H1 (cell line): ENCODE measurements around the gene FIG4. TPM values are rescaled to one million over a fixed set of nuclear protein-coding genes. Genes with fewer than 3 reads are reported as not detected.

Experiments
- KDM4A ChIP-seq: IDR thresholded peaks from one replicate; pipeline ENCODE4 v1.7.1; 2012; ENCODE audit warnings: low read depth, mild to moderate bottlenecking, moderate library complexity, low read length, inconsistent platforms; ENCODE audit not compliant: severe bottlenecking
- SAP30 ChIP-seq: fragments of 300-600 bp; sonication (generic); IDR thresholded peaks from 2 replicates; pipeline ENCODE4 v1.7.1; 2012; ENCODE audit warnings: low read length, moderate library complexity, mild to moderate bottlenecking, inconsistent platforms; ENCODE audit not compliant: insufficient read depth, insufficient replicate concordance
- ZNF274 ChIP-seq: IDR thresholded peaks from 2 replicates; pipeline ENCODE4 v1.7.0; 2012; ENCODE audit warnings: low read length, borderline replicate concordance; ENCODE audit errors: extremely low read depth
- polyA plus RNA-seq, 7 experiments: library from polyadenylated mRNA; depleted of rRNA in 3 of 7; stranded (reverse) in 5 of 7; unstranded in 2 of 7; fragments of >200 nt in 5 of 7; fragments of 200-250 nt in 2 of 7; gene quantifications; 1 replicate in 5 of 7; 2 replicates in 1 of 7; 4 replicates in 1 of 7; pipeline versions ENCODE4 v1.2.1 to v1.2.3, GENCODE V29; 2011 to 2013; ENCODE audit warnings: missing spikeins in 2 of 7, mixed read lengths in 2 of 7
- total RNA-seq: library from RNA; stranded (reverse); fragmentation: NEBNext Ultra II Directional; extraction: Animal tissue kit (Norgen Biotek cat#: 25700); gene quantifications from 2 replicates; pipeline ENCODE4 v1.2.1, GENCODE V29; 2021
- TF ChIP-seq, protein P1 (sequence below): fragments of 300-600 bp; sonication (generic); IDR thresholded peaks from 2 replicates; pipeline ENCODE4 v1.7.1; 2012; ENCODE audit warnings: low read length, moderate library complexity, mild to moderate bottlenecking, inconsistent platforms; ENCODE audit not compliant: insufficient replicate concordance

FIG4 gene
- total and polyA plus RNA-seq, 2 of the 8 experiments (the other 6 are each of a cell fraction or from before 2014, with no cell fraction given), result 11.8 to 21.9 TPM

DNA sequence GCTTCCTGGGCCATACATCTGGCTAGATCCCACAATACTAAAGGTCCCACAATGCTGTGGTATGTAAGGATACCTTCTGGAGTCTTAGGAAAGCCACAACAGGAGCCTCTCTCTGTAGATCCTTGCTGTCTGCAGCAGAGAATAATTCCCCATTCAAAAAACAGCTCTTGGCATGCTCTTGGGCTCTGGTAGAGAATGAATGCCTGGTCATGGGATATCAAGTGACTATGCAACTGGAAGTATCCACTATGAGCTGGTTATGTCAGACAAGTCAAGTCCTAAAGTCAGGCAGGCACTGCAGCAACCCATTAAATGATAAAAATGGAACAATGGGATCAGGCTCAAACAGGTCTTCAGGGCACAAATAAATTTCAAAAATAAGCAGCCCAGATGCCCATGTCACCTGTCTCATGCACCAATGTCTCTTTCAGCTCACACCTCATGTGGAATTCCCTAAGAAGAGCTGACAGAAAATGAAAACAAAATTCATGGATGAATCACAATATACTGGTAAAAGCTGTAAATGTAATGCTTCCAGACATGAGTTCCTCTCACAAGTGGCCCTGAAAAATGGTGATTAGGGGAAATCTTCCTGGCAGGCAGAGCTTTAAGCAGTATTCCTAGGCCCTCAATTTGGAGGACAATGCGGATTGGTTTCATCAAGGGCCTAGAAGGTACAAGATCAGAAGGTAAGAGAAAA is 4.4 kb upstream of the FIG4 start (continued):
- TF ChIP-seq, protein P1, sequence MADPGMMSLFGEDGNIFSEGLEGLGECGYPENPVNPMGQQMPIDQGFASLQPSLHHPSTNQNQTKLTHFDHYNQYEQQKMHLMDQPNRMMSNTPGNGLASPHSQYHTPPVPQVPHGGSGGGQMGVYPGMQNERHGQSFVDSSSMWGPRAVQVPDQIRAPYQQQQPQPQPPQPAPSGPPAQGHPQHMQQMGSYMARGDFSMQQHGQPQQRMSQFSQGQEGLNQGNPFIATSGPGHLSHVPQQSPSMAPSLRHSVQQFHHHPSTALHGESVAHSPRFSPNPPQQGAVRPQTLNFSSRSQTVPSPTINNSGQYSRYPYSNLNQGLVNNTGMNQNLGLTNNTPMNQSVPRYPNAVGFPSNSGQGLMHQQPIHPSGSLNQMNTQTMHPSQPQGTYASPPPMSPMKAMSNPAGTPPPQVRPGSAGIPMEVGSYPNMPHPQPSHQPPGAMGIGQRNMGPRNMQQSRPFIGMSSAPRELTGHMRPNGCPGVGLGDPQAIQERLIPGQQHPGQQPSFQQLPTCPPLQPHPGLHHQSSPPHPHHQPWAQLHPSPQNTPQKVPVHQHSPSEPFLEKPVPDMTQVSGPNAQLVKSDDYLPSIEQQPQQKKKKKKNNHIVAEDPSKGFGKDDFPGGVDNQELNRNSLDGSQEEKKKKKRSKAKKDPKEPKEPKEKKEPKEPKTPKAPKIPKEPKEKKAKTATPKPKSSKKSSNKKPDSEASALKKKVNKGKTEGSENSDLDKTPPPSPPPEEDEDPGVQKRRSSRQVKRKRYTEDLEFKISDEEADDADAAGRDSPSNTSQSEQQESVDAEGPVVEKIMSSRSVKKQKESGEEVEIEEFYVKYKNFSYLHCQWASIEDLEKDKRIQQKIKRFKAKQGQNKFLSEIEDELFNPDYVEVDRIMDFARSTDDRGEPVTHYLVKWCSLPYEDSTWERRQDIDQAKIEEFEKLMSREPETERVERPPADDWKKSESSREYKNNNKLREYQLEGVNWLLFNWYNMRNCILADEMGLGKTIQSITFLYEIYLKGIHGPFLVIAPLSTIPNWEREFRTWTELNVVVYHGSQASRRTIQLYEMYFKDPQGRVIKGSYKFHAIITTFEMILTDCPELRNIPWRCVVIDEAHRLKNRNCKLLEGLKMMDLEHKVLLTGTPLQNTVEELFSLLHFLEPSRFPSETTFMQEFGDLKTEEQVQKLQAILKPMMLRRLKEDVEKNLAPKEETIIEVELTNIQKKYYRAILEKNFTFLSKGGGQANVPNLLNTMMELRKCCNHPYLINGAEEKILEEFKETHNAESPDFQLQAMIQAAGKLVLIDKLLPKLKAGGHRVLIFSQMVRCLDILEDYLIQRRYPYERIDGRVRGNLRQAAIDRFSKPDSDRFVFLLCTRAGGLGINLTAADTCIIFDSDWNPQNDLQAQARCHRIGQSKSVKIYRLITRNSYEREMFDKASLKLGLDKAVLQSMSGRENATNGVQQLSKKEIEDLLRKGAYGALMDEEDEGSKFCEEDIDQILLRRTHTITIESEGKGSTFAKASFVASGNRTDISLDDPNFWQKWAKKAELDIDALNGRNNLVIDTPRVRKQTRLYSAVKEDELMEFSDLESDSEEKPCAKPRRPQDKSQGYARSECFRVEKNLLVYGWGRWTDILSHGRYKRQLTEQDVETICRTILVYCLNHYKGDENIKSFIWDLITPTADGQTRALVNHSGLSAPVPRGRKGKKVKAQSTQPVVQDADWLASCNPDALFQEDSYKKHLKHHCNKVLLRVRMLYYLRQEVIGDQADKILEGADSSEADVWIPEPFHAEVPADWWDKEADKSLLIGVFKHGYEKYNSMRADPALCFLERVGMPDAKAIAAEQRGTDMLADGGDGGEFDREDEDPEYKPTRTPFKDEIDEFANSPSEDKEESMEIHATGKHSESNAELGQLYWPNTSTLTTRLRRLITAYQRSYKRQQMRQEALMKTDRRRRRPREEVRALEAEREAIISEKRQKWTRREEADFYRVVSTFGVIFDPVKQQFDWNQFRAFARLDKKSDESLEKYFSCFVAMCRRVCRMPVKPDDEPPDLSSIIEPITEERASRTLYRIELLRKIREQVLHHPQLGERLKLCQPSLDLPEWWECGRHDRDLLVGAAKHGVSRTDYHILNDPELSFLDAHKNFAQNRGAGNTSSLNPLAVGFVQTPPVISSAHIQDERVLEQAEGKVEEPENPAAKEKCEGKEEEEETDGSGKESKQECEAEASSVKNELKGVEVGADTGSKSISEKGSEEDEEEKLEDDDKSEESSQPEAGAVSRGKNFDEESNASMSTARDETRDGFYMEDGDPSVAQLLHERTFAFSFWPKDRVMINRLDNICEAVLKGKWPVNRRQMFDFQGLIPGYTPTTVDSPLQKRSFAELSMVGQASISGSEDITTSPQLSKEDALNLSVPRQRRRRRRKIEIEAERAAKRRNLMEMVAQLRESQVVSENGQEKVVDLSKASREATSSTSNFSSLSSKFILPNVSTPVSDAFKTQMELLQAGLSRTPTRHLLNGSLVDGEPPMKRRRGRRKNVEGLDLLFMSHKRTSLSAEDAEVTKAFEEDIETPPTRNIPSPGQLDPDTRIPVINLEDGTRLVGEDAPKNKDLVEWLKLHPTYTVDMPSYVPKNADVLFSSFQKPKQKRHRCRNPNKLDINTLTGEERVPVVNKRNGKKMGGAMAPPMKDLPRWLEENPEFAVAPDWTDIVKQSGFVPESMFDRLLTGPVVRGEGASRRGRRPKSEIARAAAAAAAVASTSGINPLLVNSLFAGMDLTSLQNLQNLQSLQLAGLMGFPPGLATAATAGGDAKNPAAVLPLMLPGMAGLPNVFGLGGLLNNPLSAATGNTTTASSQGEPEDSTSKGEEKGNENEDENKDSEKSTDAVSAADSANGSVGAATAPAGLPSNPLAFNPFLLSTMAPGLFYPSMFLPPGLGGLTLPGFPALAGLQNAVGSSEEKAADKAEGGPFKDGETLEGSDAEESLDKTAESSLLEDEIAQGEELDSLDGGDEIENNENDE, result no peak
- no peak for TF ChIP-seq ZNF274
- no peak for TF ChIP-seq KDM4A
- no peak for TF ChIP-seq SAP30
